OCI-LY3 (cell line): ENCODE data around the gene VKORC1.

Experiments used
- EZH2phosphoT487 ChIP-seq: fragments of 200-600 bp; shearing (Covaris generic); IDR thresholded peaks from 2 replicates; pipeline ENCODE4 v1.6.1; 2018; ENCODE audit warnings: antibody characterized with exemption, mixed run types, low read depth
- TF ChIP-seq, protein P1 (sequence below): fragments of 200-600, 300-600 bp; sonication (generic); IDR thresholded peaks from 2 replicates; pipeline ENCODE4 v1.5.1; 2014; ENCODE audit warnings: antibody characterized with exemption, low read length, low read depth

- TF ChIP-seq, protein P1, sequence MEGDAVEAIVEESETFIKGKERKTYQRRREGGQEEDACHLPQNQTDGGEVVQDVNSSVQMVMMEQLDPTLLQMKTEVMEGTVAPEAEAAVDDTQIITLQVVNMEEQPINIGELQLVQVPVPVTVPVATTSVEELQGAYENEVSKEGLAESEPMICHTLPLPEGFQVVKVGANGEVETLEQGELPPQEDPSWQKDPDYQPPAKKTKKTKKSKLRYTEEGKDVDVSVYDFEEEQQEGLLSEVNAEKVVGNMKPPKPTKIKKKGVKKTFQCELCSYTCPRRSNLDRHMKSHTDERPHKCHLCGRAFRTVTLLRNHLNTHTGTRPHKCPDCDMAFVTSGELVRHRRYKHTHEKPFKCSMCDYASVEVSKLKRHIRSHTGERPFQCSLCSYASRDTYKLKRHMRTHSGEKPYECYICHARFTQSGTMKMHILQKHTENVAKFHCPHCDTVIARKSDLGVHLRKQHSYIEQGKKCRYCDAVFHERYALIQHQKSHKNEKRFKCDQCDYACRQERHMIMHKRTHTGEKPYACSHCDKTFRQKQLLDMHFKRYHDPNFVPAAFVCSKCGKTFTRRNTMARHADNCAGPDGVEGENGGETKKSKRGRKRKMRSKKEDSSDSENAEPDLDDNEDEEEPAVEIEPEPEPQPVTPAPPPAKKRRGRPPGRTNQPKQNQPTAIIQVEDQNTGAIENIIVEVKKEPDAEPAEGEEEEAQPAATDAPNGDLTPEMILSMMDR = no peak
- TF ChIP-seq EZH2phosphoT487 = no peak
Measured at GRCh38 chr16:31077024-31077423, 17.6 kb downstream of the VKORC1 start.
